GM19463 (cell line): ENCODE results near the gene CIDEC.
"Not testable (repeated sequence)": the region's sequence is repeated elsewhere in the genome, so short reads cannot be mapped to it uniquely, and the experiment has no call there.

Source experiments
- ATAC-seq: cut with Tn5 transposase; IDR thresholded peaks from one replicate; pipeline ENCODE4 v1.9.1; 2021; ENCODE audit warnings: mild to moderate bottlenecking, moderate library complexity; ENCODE audit not compliant: unreplicated experiment

Gene CIDEC

DNA sequence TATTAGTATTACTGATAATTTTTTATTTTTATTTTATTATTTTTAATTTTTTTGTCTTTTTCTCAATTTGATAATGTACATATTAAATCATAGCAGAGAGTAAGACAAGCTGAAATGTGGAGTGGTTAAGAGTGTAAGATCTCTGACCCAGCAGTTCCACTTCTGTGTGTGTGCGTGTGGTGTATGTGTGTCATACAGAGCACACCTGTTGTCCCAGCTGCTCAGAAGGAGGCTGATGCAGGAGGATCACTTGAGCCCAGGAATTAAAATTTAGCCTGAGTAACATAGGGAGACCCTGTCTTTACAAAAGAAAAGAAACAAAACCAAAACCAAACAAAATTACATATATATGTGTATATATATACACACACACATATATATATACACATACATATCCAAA, 1.4 kb upstream of the CIDEC start:
- no peak for ATAC-seq

DNA sequence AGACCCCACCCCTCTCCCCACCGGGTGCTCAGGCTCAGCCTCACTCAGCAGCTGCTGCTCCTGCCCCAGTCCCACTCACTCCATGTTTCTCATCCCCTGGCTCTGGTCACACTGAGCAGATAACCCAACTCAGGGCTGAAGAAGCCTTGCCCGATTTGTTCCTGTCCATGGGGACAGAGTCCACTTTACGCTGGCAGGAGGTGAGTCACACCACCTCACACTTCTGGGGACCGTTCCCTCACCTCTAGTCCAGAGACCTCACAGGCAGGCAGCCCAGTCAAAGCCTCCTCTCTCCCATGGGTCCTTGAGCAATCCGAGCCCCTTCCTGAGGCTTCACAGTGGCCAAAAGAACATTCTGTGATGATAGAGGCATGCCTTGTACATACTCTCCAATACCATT, 1.4 kb downstream of the CIDEC start:
- ATAC-seq: no peak

DNA sequence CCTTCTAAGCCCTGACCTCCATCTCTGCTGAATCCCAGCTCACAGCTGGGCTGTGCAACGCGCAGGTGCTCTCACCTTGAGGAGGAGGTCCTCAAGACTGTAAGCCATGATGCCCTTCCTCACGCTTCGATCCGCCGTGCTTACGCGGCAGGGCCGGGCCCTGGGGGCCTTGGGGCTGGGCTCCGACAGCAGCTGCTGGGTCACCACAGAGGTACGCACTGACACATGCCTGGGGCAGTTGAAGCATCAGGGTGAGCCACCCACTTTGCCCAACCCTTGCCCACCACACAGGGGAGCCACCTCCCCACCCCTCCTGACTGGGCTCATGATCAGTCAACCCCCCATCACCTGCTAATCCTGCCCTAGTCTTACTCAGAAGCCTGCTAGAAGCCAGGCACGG, 3.1 kb downstream of the CIDEC start:
- ATAC-seq: no peak

DNA sequence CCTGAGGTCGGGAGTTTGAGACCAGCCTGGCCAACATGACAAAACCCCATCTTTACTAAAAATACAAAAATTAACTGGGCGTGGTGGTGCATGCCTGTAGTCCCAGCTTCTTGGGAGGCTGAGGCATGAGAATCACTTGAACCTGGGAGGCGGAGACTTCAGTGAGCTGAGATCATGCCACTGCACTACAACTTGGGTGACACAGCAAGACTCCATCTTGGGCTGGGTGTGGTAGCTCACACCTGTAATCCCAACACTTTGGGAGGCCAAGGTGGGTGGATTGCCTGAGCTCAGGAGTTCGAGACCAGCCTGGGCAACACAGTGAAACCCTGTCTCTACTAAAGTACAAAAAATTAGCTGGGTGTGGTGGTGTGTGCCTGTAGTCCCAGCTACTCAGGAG, 3.8 kb downstream of the CIDEC start:
- ATAC-seq: not testable (repeated sequence)

DNA sequence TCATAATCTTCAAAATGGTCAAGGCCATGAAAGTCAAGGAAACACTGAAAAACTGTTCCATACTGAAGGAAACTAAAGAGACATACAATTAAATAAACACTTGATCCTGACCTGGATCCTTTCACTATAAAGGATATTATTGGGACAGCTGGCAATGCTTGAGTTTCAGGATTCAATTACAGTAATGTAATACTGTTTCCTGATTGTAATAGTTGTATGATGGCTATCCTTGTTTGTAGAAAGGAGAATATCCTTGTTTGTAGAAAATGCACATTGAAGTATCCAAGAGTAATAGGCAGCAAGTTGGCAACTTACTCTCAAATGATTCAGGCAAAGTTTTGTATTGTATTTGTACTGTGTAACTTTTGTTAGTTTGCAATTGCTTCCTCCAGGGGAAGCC, 4.6 kb downstream of the CIDEC start:
- ATAC-seq: no peak

DNA sequence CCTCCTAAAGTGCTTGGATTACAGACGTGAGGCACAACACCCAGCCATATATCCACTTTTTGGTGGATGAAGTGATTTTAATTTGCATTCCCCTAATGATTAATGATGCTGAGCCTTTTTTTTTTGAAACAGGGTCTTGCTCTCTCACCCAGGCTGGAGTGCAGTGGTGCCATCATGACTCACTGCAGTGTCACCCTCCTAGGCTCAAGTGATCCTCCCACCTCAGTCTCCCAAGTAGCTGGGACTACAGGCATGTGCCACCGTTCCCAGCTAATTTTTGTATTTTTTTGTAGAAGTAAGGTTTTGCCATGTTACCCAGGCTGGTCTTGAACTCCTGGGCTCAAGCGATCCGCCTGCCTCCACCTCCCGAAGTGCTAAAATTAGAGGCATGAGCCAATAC, 8.0 kb downstream of the CIDEC start:
- ATAC-seq: not testable (repeated sequence)

DNA sequence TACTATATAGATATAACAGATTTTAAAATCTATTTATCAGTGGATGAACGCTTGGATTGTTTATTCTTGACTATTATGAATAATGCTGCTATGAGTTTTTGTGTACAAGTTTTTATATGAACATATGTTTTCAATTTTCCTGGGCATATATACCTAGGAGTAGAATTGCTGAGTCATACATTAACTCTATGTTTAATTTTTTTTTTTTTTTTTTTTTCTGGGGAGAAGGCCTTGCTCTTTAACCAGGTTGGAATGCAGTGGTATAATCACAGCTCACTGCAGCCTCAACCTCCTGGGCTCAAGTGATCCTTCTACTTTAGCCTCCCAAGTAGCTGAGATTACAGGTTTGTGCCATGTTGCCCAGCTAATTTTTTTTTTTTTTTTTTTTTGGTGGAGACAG, 9.1 kb downstream of the CIDEC start:
- no peak for ATAC-seq

DNA sequence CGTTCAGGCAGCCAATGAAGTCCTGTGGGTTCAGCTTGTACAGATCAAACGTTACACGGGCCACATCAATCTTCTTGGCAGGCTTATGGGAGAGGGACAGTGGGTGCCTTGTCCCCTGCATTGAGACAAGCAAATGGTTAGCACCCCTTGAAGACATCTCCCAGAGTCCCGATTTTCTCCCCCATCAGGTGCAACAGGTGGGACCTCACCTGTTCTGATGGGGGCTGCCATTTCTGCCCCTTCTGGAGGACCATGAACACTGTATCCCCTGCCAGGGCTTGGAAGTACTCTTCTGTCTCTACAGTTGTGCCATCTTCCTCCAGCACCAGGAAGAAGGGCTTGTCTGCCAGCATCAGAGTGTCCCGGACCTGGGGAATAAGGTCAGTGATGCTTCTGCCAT, 10.1 kb downstream of the CIDEC start:
- no peak for ATAC-seq

DNA sequence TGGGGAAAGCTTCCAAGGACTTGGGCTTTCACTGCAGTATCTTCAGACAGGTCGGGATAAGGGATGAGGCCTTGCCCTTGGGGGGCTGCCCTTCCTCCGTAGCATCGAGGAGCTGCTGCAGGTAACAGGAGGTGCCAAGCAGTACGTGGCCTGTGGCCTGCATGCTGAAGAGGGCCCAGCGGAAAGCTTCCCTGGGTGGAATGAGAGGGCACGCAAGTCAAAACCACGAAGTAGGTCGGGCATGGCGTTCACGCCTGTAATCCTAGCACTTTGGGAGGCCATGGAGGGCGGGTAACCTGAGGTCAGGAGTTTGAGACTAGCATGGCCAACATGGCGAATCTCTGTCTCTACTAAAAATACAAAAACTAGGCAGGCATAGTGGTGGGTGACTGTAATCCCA, 12.9 kb downstream of the CIDEC start:
- ATAC-seq: no peak

DNA sequence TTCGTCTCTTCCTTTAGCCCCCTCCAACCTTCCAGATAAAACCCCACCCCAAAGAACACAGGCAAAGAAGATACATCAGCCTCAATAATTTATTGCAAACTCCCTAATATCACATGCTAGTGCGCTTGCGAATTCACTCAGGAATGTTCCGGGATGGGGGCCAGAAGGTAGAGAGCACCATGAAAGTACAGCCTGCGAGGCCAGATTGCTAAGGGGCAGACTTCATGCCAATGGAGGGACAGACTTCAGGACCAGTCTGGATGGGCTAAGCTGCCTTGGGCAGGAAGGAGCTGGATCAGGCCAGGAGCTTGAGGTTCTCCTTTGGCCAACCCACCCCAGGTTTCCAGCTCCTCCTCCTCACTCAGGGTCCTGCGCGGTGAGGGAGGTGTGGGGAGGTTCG, 13.4 kb downstream of the CIDEC start:
- no peak for ATAC-seq

DNA sequence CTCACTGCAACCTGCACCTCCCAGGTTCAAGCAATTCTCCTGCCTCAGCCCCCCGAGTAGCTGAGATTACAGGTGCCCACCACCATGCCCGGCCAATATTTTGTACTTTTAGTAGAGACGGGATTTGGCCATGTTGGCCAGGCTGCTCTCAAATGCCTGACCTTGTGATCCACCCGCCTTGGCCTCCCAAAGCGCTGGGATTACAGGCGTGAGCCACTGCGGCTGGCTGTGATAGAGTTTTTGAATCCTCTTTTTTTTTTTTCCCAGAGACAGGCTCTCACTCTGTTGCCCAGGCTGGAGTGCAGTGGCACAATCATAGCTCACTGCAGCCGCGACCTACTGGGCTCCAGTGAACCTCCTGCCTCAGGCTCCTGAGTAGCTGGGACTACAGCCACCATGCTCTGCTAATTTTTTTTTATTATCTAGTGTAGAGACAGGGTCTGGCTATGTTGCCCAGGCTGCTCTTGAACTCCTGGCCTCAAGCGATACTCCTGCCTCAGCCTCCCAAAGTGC, 14.9 kb downstream of the CIDEC start:
- ATAC-seq: not testable (repeated sequence)

DNA sequence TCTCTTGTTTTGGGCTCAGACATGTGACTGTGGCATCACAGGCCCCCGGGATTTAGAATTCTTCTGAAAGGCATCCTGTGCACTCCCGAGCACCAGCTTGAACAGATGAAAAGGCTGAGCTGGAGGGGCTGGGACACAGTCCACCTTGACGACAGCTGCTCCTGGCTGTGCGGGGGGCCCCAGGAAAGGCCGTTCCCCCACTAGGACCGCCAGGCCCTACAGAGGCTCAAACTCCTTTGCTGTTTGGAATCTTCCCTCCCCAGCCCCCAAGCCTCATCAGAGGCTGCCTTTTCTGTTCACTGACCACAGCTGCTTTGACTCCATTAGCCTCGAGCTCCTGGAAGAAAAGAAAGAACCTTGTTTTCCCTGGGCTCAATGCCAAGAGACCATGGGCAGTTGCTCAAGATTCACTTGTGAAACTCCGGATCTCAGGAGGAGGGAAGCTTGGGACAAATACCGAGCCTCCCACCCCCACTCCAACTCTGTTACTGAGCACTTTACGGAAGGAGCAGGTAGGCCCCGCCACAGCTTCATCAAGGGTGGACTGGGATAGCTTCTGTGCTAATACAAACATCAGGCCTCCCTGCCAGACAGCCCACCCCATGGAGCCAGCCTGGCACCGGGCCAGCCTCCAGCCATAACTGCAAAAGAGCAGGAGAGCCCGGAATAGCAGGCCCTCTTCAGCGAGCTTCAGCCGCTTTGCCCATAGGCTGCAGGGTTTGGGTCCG, 15.7 kb downstream of the CIDEC start:
- no peak for ATAC-seq

DNA sequence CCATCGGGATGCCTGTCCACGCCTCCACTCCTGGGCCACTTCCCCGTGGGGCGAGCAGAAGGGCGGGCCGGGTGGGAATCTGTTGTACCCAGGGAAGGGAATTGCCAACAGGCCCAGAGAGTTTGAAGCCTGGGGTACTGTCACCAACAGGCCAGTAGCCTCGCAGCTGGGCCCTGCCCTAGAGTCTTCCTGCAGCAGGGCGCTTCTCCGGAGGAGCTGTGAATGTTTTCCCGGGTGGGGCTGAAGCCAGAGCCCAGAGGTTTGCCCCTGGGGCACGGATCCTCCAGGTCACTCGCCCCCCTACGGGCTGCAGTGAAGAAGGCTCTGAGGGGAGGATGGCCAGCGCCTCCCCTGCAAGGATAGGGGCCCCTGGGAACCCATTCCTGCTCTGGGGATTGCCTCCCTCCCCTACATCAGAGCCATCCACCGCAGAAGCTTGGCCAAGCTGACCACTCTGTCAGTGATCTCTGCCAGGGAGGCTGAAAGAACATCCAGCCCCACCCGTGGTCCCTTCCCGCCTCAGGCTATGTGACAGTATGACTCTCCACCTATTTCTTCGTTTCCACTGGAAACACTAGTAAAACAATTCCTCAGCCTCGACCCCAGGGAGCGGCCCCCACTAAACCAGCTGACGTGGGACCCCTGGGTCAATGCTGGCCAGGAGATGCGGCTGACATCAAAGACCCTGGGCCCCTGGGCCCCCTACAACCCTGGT, 16.8 kb downstream of the CIDEC start:
- no peak for ATAC-seq

DNA sequence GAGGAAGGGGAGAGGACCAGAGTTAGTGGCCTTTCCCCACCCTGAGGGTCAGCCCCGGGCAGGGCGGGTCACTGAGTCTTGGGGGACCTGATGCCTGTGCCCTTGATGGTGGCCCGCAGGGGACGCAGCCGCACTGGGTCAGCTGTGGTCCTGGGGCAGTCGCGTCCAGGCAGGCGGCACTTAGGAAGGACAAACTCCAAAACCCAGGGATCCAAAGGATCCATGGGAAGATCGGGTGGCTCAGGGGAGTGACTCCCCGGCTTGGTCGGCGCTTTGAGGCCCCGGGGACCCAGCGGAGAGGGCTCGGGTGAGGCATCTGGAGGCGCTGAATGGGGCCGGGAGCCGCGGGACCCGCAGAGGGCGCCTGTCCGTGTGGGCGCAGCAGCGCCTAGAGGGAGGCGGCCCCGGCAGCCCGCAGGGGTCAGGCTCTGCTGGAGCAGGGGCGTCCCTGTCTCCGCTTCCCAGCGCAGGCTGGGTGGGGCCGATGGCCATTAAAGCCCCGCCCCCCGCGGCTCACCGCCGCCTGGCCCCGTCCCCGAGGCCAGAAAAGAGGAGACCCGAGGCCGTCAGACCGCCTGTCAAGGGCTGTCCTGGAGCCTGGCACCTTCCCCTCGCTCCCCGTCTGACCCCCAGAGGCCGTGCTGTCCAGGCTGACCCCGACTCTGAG, 17.5 kb downstream of the CIDEC start:
- ATAC-seq: no peak

DNA sequence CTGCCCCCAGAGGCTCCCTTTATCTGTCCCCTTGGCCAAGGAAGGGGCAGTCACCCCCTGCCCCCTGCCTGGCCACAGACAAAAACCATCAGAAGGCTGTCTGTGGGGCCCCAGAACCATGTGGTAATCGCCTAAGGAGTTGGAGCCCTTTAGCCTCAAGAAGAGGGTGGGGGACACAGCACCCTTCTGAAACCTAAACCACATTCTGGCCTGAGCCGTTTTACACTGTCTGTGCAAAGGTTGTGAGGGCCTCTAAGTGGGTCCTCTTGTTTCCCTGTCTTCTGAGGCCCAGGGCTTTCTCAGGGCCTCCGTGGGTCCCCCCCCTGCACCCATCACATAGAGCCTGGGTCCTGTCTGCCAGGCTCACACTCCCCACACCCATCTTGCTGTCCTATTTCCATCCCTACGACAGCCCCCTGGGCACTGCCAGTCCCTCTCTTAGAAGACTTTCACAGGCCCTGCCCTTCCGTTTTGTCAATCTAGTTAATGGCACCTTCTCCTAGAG, 18.4 kb downstream of the CIDEC start:
- ATAC-seq: no peak

DNA sequence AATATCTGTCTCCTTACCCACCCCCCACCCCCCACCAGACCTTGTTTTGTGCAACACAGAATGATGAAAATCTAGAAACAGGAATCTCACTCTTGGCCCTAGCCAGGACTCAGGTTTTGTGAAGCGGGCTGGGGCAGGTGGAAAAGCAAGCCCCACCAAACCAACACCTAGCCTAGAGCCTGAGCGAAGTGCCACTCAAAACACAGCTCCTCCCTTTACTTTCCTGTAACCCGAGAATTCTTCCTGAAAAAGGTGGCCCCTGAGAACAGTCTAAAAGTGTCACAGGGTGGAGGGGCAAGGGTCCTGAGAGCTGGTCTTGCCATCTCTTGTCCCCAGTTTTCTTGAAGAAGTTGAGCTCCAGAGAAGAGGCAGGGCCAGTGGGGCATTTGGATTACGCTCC, 18.9 kb downstream of the CIDEC start:
- no peak for ATAC-seq

DNA sequence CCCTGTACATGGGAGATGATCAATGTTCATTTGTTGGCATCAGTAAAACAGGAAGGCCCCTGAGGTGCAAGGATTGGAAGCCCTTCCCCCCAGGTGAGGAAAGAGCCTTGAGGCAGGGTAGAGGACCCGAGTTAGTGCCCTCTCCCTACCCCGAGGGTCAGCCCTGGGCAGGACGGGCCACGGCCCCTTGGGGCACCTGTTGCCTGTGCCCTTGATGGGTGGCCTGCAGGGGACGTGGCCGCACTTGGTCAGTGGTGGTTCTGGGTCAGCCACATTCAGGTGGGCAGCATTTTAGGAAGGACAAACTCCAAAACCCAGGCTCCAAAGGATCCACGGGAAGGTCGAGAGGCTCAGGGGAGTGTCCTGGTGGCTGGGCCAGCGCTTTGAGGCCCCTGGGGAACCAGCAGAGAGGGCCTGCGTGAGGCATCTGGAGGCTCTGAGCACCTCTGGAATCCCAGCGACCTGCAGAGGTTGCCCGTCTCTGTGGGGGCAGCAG, 20.5 kb downstream of the CIDEC start:
- ATAC-seq: no peak

DNA sequence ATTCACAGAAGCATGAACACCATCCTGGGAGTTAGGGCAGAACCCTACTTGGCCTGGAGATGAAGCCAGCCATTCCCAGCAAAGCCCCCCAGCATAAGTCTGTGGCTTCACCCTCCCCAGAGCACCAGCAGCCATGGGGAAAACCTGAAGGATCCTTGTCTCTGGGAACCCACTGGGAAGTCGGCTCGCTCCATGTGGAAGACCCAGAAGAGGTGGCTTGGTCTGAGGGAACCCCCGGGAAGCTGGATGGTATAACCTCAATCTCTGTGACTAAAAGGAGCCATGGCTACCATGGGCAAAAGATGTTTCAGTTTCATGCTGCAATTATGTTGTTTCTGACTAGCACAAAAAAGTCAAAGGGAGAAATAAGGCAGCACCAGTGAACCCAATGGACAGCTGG, 24.5 kb downstream of the CIDEC start:
- no peak for ATAC-seq

DNA sequence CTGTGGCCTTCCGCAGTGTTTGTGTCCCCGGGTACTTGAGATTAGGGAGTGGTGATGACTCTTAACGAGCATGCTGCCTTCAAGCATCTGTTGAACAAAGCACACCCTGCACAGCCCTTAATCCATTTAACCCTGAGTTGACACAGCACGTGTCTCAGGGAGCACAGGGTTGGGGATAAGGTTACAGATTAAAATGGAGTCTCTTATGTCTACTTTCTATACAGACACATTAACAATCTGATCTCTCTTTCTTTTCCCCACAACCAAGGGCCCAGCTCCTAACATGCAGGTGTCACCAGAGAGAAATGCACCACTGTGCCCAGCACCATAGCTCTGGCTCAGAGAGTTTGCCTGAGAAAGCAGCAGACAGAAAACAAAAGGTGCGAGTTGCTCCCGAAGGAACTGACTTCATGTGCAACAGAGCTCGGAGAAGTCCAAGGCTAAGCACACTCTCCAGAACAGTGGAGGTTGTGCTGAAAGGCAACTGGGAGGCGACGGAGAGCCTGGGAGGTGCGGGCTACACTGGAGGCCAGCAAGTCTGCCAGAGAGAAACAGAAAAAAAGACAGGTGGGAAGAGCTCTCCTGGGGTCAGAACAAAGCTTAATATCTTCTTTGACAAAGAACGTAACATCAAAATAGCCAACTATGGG, 25.6 kb downstream of the CIDEC start:
- ATAC-seq: not testable (repeated sequence)

DNA sequence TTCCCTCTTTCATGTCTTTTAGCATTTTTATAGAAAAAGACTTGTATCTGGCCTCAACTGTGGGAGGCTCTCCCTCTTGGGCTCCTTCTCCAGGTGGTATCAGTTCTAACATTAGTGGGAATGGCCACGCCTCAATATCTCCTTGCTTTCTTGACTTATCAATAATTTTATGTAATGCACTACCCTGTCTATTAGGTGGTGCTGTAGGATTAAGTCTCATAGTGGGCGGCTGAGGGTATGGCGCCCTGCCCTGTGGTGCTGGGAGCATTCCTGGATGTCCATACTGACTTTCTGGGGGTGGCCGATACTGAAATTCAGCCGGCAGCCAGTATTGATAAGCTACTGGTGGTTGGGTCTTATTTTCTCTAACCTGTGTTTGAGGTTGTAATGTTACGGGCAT, 27.5 kb downstream of the CIDEC start:
- no peak for ATAC-seq

DNA sequence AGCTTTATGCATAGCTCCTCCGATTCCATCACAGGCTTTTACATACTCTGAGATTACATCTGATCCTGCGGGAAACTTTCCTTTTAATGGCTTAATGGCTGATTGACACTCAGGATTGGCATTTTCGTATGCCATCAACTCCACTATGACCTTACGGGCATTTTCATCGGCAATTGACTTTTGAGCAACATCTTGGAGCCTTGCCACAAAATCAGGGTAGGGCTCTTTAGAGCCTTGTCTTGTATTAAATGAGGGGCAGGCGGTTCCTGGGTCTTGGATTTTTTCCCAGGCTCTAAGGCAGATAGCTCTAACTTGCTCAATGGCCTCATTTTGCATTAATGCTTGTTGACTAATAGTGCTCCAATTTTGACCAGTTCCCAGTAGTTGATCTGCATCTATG, 28.1 kb downstream of the CIDEC start:
- not testable (repeated sequence) for ATAC-seq
